Right atrium auricular region (tissue), 2 donors: ENCODE measurements around the gene ZNF490. TPM values are rescaled to one million over a fixed set of nuclear protein-coding genes. Genes with fewer than 3 reads are reported as not detected.
"Not testable (repeated sequence)": the region's sequence is repeated elsewhere in the genome, so short reads cannot be mapped to it uniquely, and the experiment has no call there.

Experiments
- DNase-seq: peaks from one replicate; pipeline ENCODE4 v3.0.0-alpha.2; 2019; ENCODE audit warnings: low spot score
- H3K27ac ChIP-seq, 2 donors: fragments of 200-600 bp; sonication (generic); 1 replicate in 1 of 2; 2 replicates in 1 of 2; pipeline ENCODE4 v1.5.1; 2016 to 2019
- H3K27me3 ChIP-seq, 2 donors: fragments of 200-600 bp; sonication (generic); one replicate each; pipeline versions ENCODE4 v1.5.1 to v1.6.0; 2017 to 2019
- H3K36me3 ChIP-seq: fragments of 200-600 bp; sonication (generic); one replicate; pipeline ENCODE4 v1.5.1; 2016
- H3K4me1 ChIP-seq, 2 donors: fragments of 200-600 bp; sonication (generic); one replicate each; pipeline versions ENCODE4 v1.5.1 to v1.6.0; 2017 to 2019
- H3K4me3 ChIP-seq, 2 donors: fragments of 200-600 bp; sonication (generic); 1 replicate in 1 of 2; 2 replicates in 1 of 2; pipeline ENCODE4 v1.5.1; 2017 to 2019; ENCODE audit warnings: mild to moderate bottlenecking in 1 of 2, moderate library complexity in 1 of 2
- H3K9me3 ChIP-seq, 2 donors: fragments of 200-600 bp; sonication (generic); one replicate each; pipeline ENCODE4 v1.5.1; 2019
- CTCF ChIP-seq, 2 donors: fragments of 200-600 bp; sonication (generic); IDR thresholded peaks; one replicate each; pipeline ENCODE4 v1.5.1; 2019; ENCODE audit warnings: antibody characterized with exemption in 2 of 2
- total RNA-seq, 2 donors: library from RNA; depleted of rRNA; stranded (reverse); fragments of >200 nt; gene quantifications; one replicate each; pipeline ENCODE4 v1.1.0, GENCODE V29; 2016

Gene ZNF490
- total RNA-seq, 2 donors from 2014 or later = 2.5 to 4.5 TPM

DNA sequence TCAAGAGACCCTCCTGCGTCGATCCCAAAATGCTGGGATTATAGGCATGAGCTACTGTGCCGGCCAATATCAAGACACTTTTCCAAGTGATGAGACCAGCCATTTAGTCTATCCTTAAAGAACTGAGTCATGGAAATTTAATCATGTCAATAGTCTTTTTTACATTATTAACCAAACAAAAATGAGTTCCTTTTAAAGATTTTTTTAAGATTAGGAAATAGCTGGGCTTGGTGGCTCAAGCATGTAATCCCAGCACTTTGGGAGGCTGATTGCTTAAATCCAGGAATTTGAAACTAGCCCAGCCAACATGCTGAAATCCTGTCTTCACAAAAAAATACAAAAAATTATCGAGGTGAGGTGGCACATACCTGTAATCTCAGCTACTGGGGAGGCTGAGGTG lies 42.7 kb downstream of the ZNF490 start:
- peaks cover 0 to 7% of the 10 kb centered on the region in 2 donors for H3K4me1 ChIP-seq
- no peak overlapping the region for H3K4me3 ChIP-seq
- no peaks in the 10 kb centered on the region for H3K36me3 ChIP-seq
- no peaks in the 10 kb centered on the region for H3K27me3 ChIP-seq
- no peak for TF ChIP-seq CTCF (IDR thresholded peaks at IDR 0.05)
- no peak for DNase-seq
- no peaks in the 10 kb centered on the region for H3K9me3 ChIP-seq
- H3K27ac ChIP-seq = no peak overlapping the region

GRCh38 chr19:12566380-12566779 lies 44.2 kb downstream of the ZNF490 start:
- not testable (repeated sequence) for DNase-seq, H3K36me3 ChIP-seq, H3K27me3 ChIP-seq, H3K4me3 ChIP-seq, H3K9me3 ChIP-seq, H3K4me1 ChIP-seq, H3K27ac ChIP-seq

DNA sequence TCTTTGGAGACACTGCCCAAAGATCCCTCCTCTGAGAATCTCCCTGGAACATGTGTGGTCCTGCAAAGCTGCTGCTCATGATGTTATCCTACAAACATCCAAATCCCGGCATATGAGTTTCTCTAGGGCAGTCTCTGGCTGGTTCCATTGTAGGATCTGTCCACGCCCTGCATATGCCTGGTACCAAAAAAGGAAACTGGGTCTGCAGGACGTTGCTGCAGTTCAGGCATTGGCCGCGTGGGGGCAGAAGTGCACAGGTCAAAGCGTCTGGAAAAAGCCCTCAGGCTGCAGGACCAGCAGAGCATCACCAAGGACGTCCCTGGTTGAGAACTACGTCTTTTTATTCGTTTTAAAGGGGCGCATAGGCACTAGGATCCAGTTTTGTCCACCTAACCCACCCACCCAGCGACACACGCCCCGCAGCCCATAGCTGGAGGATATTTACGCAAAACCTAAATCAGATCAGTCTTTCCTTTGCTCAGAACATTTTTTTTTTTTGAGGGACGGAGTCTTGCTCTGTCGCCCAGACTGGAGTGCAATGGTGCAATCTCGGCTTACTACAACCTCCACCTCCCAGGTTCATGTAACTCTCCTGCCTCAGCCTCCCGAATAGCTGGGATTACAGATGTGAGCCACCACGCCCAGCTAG lies 46.5 kb downstream of the ZNF490 start:
- no peaks in the 10 kb centered on the region for H3K27me3 ChIP-seq
- peak; percentile 93 to 99 for TF ChIP-seq CTCF (IDR thresholded peaks at IDR 0.05)
- no peak overlapping the region for H3K27ac ChIP-seq
- no peak overlapping the region for H3K4me3 ChIP-seq
- H3K4me1 ChIP-seq = peaks cover 0 to 7% of the 10 kb centered on the region in 2 donors
- no peaks in the 10 kb centered on the region for H3K9me3 ChIP-seq
- peak; percentile 92 for DNase-seq
- no peaks in the 10 kb centered on the region for H3K36me3 ChIP-seq

DNA sequence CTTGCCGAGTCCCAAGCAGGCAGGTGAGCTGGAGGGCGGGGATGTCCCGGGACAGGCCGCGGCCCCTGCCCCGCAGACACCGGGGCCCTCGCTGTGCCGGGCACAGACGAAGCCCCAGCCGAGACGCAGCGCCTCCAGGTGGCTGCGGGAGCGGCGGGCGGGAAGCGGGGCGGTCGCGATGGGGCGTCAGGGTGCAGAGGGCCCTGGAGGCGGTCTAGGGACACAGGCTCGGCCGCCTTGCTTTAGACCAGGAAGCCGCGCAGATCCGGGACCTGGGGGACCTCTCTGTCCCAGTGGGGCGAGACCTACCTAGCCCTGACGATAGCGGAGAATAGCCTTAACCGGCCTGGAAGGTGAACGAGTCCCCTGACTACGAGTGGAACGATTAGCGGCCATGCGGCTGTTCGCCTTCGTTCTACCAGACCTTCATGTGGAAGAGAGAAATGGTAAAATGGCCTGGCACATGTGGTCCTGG lies 55.1 kb downstream of the ZNF490 start:
- no peak for TF ChIP-seq CTCF (IDR thresholded peaks at IDR 0.05)
- Histone ChIP-seq H3K27me3 (no peaks in the 10 kb centered on the region), H3K36me3 (no peaks in the 10 kb centered on the region), H3K9me3 (no peaks in the 10 kb centered on the region), H3K4me1 (peaks cover 0 to 10% of the 10 kb centered on the region in 2 donors), H3K4me3 (peak overlapping the region in 1 of 2 donors; percentile 20), H3K27ac (no peak overlapping the region)
- no peak for DNase-seq

GRCh38 chr19:12551060-12551832 lies 59.4 kb downstream of the ZNF490 start, which contains the start of gene ZNF564:
Gene ZNF564, minus strand, starts transcription at chr19:12551482. Its CDS starts 150 bp downstream, at chr19:12551332.
- DNase-seq = peak; percentile 99
- Histone ChIP-seq H3K9me3 (no peaks in the 10 kb centered on the region), H3K36me3 (no peaks in the 10 kb centered on the region), H3K4me1 (peaks cover 0 to 33% of the 10 kb centered on the region in 2 donors), H3K4me3 (peak within 1 kb of the TSS; percentile 85 to 90), H3K27ac (peak within 1 kb of the TSS; percentile 96 to 97), H3K27me3 (no peaks in the 10 kb centered on the region)
- TF ChIP-seq CTCF (IDR thresholded peaks at IDR 0.05) = no peak

DNA sequence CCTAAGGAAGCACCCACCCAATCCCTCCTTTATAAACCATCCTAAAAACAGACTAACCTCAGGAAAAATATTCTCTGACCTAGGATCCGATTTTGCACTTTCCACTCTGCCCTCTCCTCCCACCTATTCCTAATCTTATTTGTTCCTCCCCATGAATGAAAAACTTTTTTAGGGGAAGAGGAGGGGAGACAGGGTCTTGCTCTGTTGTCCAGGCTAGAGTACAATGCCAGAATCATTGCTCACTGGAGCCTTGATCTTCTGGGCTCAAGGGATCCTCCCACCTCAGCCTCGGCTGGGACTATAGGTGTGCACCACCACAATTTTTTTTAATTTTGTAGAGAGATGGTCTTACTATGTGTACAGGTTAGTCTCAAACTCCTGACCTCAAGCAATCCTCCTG lies 63.7 kb downstream of the ZNF490 start:
- no peaks in the 10 kb centered on the region for H3K36me3 ChIP-seq
- H3K27me3 ChIP-seq = no peaks in the 10 kb centered on the region
- no peak overlapping the region for H3K27ac ChIP-seq
- no peak for DNase-seq
- TF ChIP-seq CTCF (IDR thresholded peaks at IDR 0.05) = no peak
- H3K4me3 ChIP-seq = no peak overlapping the region
- H3K9me3 ChIP-seq = no peaks in the 10 kb centered on the region
- H3K4me1 ChIP-seq = peaks cover 0 to 47% of the 10 kb centered on the region in 2 donors
